ENCODE measurements around the gene CABLES1. TPM values are rescaled to one million over a fixed set of nuclear protein-coding genes. Genes with fewer than 3 reads are reported as not detected.

The CABLES1 gene
- total and polyA plus RNA-seq, 2 of the 4 experiments (the other 2 are of a cell fraction): 4.7 to 5.7 TPM

DNA sequence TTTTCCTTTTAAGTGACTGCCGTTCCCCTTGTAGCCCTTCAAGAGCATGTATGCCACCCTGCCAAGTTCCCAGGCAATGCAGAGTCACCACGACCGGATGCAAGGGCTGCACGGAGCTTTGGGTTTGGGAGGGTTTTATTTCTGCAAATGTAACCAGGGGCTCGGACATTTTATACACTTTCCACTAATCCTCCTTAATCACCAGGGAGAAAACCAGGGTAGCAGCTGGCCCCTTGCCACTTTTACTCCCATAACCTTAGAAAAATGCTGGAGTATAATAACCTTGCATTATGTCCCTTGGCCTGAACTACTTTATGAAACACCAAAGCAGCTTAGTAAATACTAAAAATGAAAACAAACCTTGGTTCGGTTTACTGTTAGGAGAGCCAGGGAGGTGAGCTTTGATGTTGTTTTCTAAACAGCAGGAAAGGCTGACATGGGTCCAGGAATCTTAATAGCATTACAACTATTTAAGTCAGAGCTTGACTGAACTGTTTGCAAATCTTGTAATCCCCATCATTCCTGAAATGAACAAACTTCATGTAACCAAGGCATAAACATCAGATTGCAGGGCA, 165.0 kb downstream of the CABLES1 start:
- H2BK15ac ChIP-seq (ENCODE audit: low read depth, low read length): peak overlapping the region; percentile 70; the same call in 2 of the 3 replicates
- intact Hi-C loops (cut with micrococcal nuclease) (loop anchor here (5.0 kb wide), 1 partner anchor 73 kb away; no protein-coding TSS in a partner anchor), in situ Hi-C loops (cut with MboI; ENCODE audit: low sequenced_read_pairs) (no loop called here), dilution Hi-C loops (cut with HindIII; ENCODE audit: low sequenced_read_pairs, unreplicated experiment) (no loop called here)
- no peak overlapping the region for H2AK9ac ChIP-seq (replicated peaks; ENCODE audit: low read depth, low read length, poor library complexity)
- ATAC-seq (ENCODE audit: low read depth): peak; percentile 57
- H4K8ac ChIP-seq (ENCODE audit: low read depth in 2 of 2, low read length in 2 of 2): peak overlapping the region; percentile 43 to 77; a peak in 2 of 4 replicates
- H3K18ac ChIP-seq (ENCODE audit: low read depth, low read length): peak overlapping the region; percentile 76
- peaks cover 24% of the 10 kb centered on the region for H3K9me1 ChIP-seq (ENCODE audit: insufficient read depth, low read length)
- H3K36me3 ChIP-seq (ENCODE audit: control insufficient read depth, insufficient read depth, low read length): no peaks in the 10 kb centered on the region
- peak overlapping the region; percentile 69 for H2AK5ac ChIP-seq (ENCODE audit: low read depth, low read length)
- TF ChIP-seq RAD21 (IDR thresholded peaks at IDR 0.05; ENCODE audit: low read length) (no peak), SMC3 (IDR thresholded peaks at IDR 0.05; ENCODE audit: low read depth, low read length) (no peak), RCOR1 (IDR thresholded peaks at IDR 0.05; ENCODE audit: insufficient replicate concordance, low read length) (no peak), CHD1 (IDR thresholded peaks at IDR 0.05; ENCODE audit: low read depth, low read length) (no peak), FOS (IDR thresholded peaks at IDR 0.05; ENCODE audit: low read depth, low read length) (no peak), RFX5 (IDR thresholded peaks at IDR 0.05; ENCODE audit: low read depth, low read length) (no peak)
- H2BK5ac ChIP-seq (ENCODE audit: low read depth, low read length, poor library complexity, severe bottlenecking): peak overlapping the region; percentile 44
- POLR2A ChIA-PET (ENCODE audit: unreplicated experiment): interaction anchor here (0.6 kb wide), 1 partner anchor 967 kb away, joined by 3 read pairs; no protein-coding TSS in a partner anchor
- H3K23ac ChIP-seq (ENCODE audit: low read depth, low read length): no peak overlapping the region
- H3K56ac ChIP-seq (ENCODE audit: extremely low read depth, insufficient read depth, low read length): no peak overlapping the region
- WGBS, 2 experiments (ENCODE audit: extremely low coverage in 2 of 2, insufficient read length in 1 of 2): no CpG with 5 or more reads among the region's 6 CpGs
- BruUV-seq (replicated peaks): no TSS peak
- H3K14ac ChIP-seq (replicated peaks; ENCODE audit: low read depth, low read length): peak overlapping the region; percentile 3
- peak overlapping the region; percentile 42 for H3K4ac ChIP-seq (ENCODE audit: low read depth, low read length)
- no peak overlapping the region for H2AFZ ChIP-seq (replicated peaks; ENCODE audit: low read length, poor library complexity)
- peak overlapping the region; percentile 17 for H3K4me2 ChIP-seq (ENCODE audit: low read depth, low read length)
- H4K20me1 ChIP-seq (ENCODE audit: insufficient read depth, low read length): no peaks in the 10 kb centered on the region
- peaks cover 25% of the 10 kb centered on the region for H3K4me1 ChIP-seq (ENCODE audit: control insufficient read depth, insufficient read depth, low read length)
- H3K27me3 ChIP-seq (ENCODE audit: control insufficient read depth, insufficient read depth, low read length): no peaks in the 10 kb centered on the region
- peak overlapping the region; percentile 61 for H4K91ac ChIP-seq (ENCODE audit: insufficient read depth, low read depth, low read length)
- H2BK20ac ChIP-seq (ENCODE audit: low read depth, low read length): peak overlapping the region; percentile 42
- no peaks in the 10 kb centered on the region for H3K9me3 ChIP-seq (ENCODE audit: control insufficient read depth, insufficient read depth, low read length)
- peak overlapping the region; percentile 32 for H3K9ac ChIP-seq (ENCODE audit: low read depth, low read length)
- peak overlapping the region; percentile 74 for H3K27ac ChIP-seq (ENCODE audit: insufficient read depth, low read length)
- DNase-seq: peak; percentile 41
- H4K5ac ChIP-seq (ENCODE audit: low read depth, low read length): peak overlapping the region; percentile 65
- H3K79me1 ChIP-seq (ENCODE audit: low read depth in 1 of 2, low read length in 2 of 2): no peaks in the 10 kb centered on the region
- H3K4me3 ChIP-seq (ENCODE audit: insufficient read depth, low read depth, low read length): no peak overlapping the region
- H2BK120ac ChIP-seq (ENCODE audit: low read depth, low read length): peak overlapping the region; percentile 87
- CTCF ChIA-PET: no interaction called here
